HG03039 (cell line): ENCODE results near the gene EFCC1.

Source experiments
- ATAC-seq: cut with Tn5 transposase; IDR thresholded peaks from one replicate; pipeline ENCODE4 v1.9.1; 2021; ENCODE audit warnings: mild to moderate bottlenecking, moderate library complexity; ENCODE audit not compliant: unreplicated experiment

EFCC1 gene

GRCh38 chr3:129030611-129031010 is 29.5 kb downstream of the EFCC1 start:
- ATAC-seq = no peak

- no peak for ATAC-seq
Measured at GRCh38 chr3:129031476-129032215, 30.5 kb downstream of the EFCC1 start.

- ATAC-seq = no peak
Measured at GRCh38 chr3:129032716-129033115, 31.6 kb downstream of the EFCC1 start.

- no peak for ATAC-seq
Measured at GRCh38 chr3:129033151-129033550, 32.0 kb downstream of the EFCC1 start.

GRCh38 chr3:129033633-129034321 is 32.7 kb downstream of the EFCC1 start:
- ATAC-seq = no peak

- no peak for ATAC-seq
Measured at GRCh38 chr3:129034642-129035041, 33.5 kb downstream of the EFCC1 start.

GRCh38 chr3:129035360-129036221 is 34.5 kb downstream of the EFCC1 start:
- ATAC-seq = no peak

- ATAC-seq = no peak
Measured at GRCh38 chr3:129036222-129037092, 35.4 kb downstream of the EFCC1 start.

GRCh38 chr3:129037093-129037419 is 36.0 kb downstream of the EFCC1 start:
- ATAC-seq = no peak

- ATAC-seq = no peak
Measured at GRCh38 chr3:129038121-129038855, 37.2 kb downstream of the EFCC1 start.

GRCh38 chr3:129039271-129040038 is 38.4 kb downstream of the EFCC1 start:
- no peak for ATAC-seq

GRCh38 chr3:129040039-129040336 is 38.9 kb downstream of the EFCC1 start:
- ATAC-seq = no peak

- no peak for ATAC-seq
Measured at GRCh38 chr3:129040579-129041300, 39.6 kb downstream of the EFCC1 start.

- ATAC-seq = no peak
Measured at GRCh38 chr3:129045675-129046036, 44.6 kb downstream of the EFCC1 start.

GRCh38 chr3:129046037-129046731 is 45.1 kb downstream of the EFCC1 start:
- no peak for ATAC-seq

- no peak for ATAC-seq
Measured at GRCh38 chr3:129046732-129047552, 45.8 kb downstream of the EFCC1 start.

GRCh38 chr3:129047553-129047839 is 46.4 kb downstream of the EFCC1 start:
- no peak for ATAC-seq
